AG10803 (cell line): ENCODE measurements around the gene ATP6V0E2.

Experiments used
- DNase-seq: peaks from one replicate; pipeline ENCODE4 v3.0.0; 2010; ENCODE audit warnings: low read depth
- H3K4me3 ChIP-seq: 2 replicates; pipeline ENCODE4 v1.5.1; 2011; ENCODE audit warnings: mild to moderate bottlenecking, low read length, control low read depth
- CTCF ChIP-seq: conservative IDR thresholded peaks from 2 replicates; pipeline ENCODE4 v1.5.1; 2011; ENCODE audit warnings: mild to moderate bottlenecking, low read length, control low read depth, inconsistent platforms

The ATP6V0E2 gene

DNA sequence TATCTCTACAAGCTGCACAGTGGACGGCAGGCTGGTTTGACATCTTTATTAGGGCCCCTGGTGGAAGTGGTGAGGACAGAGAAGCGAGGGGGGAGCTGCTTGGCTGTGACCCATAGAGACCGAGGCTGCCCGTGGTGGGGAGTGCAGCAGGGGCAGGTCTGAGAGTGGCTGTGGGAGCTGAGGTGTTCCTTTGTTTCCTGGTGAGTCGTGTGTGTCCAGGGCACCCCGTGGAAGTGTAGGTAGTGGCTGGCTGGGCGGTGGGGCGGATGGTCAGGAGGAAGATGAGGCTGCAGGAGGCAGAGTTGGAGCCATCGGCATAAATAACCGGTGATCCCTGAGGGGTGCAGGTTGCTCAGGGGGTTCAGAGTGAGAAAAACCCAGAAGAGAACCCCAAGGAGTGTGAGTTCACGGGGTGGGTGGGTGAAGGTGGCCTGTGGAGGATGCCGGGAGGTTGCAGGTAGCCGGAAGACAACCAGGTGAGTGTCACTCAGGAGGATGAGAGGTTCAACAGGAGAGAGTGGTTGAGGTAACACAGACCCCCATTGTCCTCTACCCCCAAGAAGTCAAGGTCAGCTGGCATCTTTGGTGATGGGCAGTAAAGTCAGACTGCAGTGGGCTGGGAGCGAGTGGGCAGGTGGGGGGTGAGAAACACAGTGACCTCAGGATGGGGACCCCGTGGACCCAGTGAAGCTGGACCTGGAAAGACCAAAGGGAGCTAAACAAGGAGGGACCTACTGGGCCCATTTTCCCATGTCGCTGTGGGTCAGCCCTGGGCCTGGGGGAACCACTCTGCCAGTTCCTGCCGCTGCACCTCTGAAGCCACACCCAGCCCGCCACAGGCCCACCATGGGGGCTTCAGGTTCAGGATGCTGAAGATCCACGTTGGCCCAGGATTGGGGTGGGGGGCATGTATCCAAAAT, 7.8 kb downstream of the ATP6V0E2 start:
- no peak for TF ChIP-seq CTCF
- no peak overlapping the region for H3K4me3 ChIP-seq
- no peak for DNase-seq

DNA sequence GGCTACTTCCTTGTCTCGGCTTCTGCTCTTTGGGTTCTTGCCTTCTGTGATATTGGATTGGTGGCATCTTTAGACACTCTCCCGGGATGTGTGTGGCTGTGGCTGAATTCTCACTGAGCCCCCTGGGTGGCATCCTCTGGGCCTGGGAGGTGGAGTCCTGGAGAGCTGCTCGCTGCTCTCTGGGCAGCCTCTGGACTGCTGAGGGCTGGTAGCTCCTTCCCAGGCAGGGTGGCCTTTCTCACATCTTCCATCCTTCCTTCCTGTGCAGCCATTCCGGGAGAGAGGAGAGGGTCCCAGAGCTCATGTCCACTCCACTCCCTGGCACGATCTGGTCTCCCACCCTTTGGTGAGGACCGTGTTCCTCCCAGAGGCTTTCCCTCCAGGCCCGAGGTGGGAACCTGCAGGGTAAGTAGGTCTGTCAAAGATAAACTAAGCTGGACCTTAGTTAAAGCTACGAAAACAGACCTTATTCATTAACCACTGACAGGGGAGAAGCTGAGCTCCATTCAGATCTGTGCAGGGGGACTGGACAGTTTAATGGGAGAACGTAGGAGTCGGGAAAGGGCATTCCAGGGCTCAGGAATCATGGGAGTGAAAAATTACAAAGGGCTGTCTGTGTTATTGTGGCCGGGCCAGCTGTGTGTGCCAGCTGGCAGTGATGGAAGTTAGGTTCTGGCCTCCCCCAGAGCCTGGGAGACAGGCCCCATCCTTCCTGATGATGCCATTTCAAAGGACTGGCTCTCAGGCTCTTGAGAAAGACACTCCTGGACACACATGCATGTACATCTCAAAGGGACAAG, 8.7 kb downstream of the ATP6V0E2 start:
- TF ChIP-seq CTCF, result no peak
- no peak overlapping the region for H3K4me3 ChIP-seq
- peak; percentile 16 for DNase-seq

DNA sequence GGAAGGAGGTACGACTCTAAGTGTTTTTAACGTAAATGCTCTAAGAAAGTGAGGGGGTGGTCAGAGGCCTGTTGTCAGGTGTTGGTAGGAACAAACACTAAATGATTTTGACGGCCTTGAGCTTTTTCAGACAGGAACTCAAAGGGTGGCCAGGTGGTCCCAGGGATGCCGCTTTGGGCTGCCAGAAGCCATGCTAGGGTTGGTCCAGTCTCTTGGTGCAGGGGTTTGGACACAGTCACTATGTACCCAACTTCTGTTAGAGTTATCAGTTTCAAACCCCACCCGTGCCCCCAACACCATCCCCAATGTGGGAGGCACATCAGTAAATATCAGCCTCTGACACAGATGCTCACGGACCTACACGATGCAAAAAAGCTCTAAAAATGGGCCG, 9.3 kb downstream of the ATP6V0E2 start:
- no peak overlapping the region for H3K4me3 ChIP-seq
- TF ChIP-seq CTCF, result no peak
- no peak for DNase-seq

- peak; percentile 66 for TF ChIP-seq CTCF
- DNase-seq, result peak; percentile 27
- no peak overlapping the region for H3K4me3 ChIP-seq
These were observed 9.7 kb downstream of the ATP6V0E2 start for GRCh38 chr7:149883452-149883861.

DNA sequence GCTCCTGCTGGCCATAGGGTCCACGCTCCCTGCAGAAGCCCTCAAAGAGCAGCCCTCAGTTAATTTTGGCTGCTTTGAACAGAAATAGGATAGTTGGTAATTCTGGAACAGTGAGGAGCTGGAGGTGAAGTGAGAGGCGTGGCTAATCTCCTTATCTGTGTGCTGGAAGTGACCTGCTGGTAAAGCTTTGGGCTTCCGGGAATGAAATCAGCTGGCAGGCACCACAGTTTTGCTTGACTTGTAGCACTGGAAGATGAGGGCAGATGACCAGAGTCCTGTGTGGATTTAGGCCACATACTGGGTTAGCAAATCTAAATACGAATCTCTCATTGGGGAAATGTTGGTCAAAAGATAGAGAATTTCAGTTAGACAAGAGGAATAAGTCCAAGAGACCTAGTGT, 10.2 kb downstream of the ATP6V0E2 start:
- no peak for DNase-seq
- no peak overlapping the region for H3K4me3 ChIP-seq
- no peak for TF ChIP-seq CTCF

DNA sequence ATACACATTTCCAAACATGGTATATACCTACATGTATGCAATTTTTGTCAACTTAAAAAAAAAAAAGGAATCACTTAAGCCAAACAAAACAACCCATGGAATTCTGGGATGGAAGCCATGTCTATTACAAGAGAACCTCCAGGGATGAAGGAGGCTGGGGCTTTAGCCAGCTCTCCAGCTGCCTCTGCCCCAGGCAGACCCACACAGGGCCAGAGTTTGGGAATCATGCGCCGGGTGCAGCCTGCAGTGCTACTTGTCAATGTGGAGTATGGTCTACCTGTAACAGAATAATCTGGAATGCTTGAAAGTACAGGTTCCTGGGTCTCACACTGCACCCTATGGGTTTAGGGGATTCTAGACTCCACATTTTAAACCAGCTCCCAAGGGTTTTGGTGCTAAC, 10.8 kb downstream of the ATP6V0E2 start:
- no peak overlapping the region for H3K4me3 ChIP-seq
- TF ChIP-seq CTCF, result no peak
- DNase-seq, result no peak
